Dermis blood vessel endothelial cell (primary cell): ENCODE data around the gene FAM229B. TPM values are rescaled to one million over a fixed set of nuclear protein-coding genes. Genes with fewer than 3 reads are reported as not detected.

Experiments used
- DNase-seq: peaks from one replicate; pipeline ENCODE4 v3.0.0; 2010
- total RNA-seq: library from RNA; depleted of rRNA; stranded (reverse); fragments of >200 nt; gene quantifications from 2 replicates; pipeline ENCODE4 v1.2.3, GENCODE V29; 2014

FAM229B gene
- total RNA-seq, 1 donor from 2014 or later = 10.4 TPM

GRCh38 chr6:112144145-112144926 is 56.9 kb downstream of the FAM229B start:
- DNase-seq = no peak

GRCh38 chr6:112145080-112145573 is 57.7 kb downstream of the FAM229B start:
- DNase-seq = peak; percentile 66

- DNase-seq = no peak
Observed at GRCh38 chr6:112148103-112148502, 60.7 kb downstream of the FAM229B start.

- no peak for DNase-seq
Observed at GRCh38 chr6:112149236-112149635, 61.8 kb downstream of the FAM229B start.

- DNase-seq = peak; percentile 21
Observed at GRCh38 chr6:112149719-112150263, 62.4 kb downstream of the FAM229B start.

- no peak for DNase-seq
Observed at GRCh38 chr6:112150363-112150762, 63.0 kb downstream of the FAM229B start.

Other genes with a start within 250 kb of the FAM229B start
- gene FYN, start 214.1 kb upstream of the FAM229B start, total RNA-seq = 146 and 150 TPM in 2 replicates
- gene CCN6, start 33.5 kb upstream of the FAM229B start, total RNA-seq = not detected in 2 replicates
- gene TUBE1, start 109 bp upstream of the FAM229B start, total RNA-seq = 18.4 and 18.9 TPM in 2 replicates
- 661 and 842 TPM in 2 replicates for gene LAMA4, start 167.0 kb downstream of the FAM229B start, total RNA-seq